Dermis microvascular lymphatic vessel endothelial cell (primary cell): ENCODE measurements around the gene SFMBT2. TPM values are rescaled to one million over a fixed set of nuclear protein-coding genes. Genes with fewer than 3 reads are reported as not detected.
"Not testable (repeated sequence)": the region's sequence is repeated elsewhere in the genome, so short reads cannot be mapped to it uniquely, and the experiment has no call there.

Experiments
- DNase-seq, 2 donors: peaks; one replicate each; pipeline versions ENCODE4 v3.0.0 to v3.0.0-alpha.2; 2010; ENCODE audit warnings: low read depth in 2 of 2
- total RNA-seq: library from RNA; depleted of rRNA; stranded (reverse); fragments of >200 nt; gene quantifications from 2 replicates; pipeline ENCODE4 v1.2.1, GENCODE V29; 2014

Gene SFMBT2
- total RNA-seq, 1 donor from 2014 or later = 0.90 TPM

GRCh38 chr10:7231509-7232414 lies 179.1 kb downstream of the SFMBT2 start:
- no peak for DNase-seq

- no peak for DNase-seq
Observed at GRCh38 chr10:7230951-7231350, 179.9 kb downstream of the SFMBT2 start.

GRCh38 chr10:7230036-7230435 lies 180.8 kb downstream of the SFMBT2 start:
- DNase-seq = no peak

GRCh38 chr10:7225133-7225532 lies 185.7 kb downstream of the SFMBT2 start:
- no peak for DNase-seq

- DNase-seq = no peak
Observed at GRCh38 chr10:7218968-7219367, 191.9 kb downstream of the SFMBT2 start.

- not testable (repeated sequence) for DNase-seq
Observed at GRCh38 chr10:7212696-7213095, 198.1 kb downstream of the SFMBT2 start.

- DNase-seq = no peak
Observed at GRCh38 chr10:7211857-7212577, 198.8 kb downstream of the SFMBT2 start.

GRCh38 chr10:7210516-7210915 lies 200.3 kb downstream of the SFMBT2 start:
- no peak for DNase-seq

- no peak for DNase-seq
Observed at GRCh38 chr10:7209458-7209857, 201.4 kb downstream of the SFMBT2 start.

- no peak for DNase-seq
Observed at GRCh38 chr10:7206412-7207100, 204.3 kb downstream of the SFMBT2 start.

GRCh38 chr10:7205656-7206055 lies 205.2 kb downstream of the SFMBT2 start:
- DNase-seq = no peak

- no peak for DNase-seq
Observed at GRCh38 chr10:7202793-7203355, 208.0 kb downstream of the SFMBT2 start.

GRCh38 chr10:7199152-7199760 lies 211.6 kb downstream of the SFMBT2 start:
- no peak for DNase-seq

- no peak for DNase-seq
Observed at GRCh38 chr10:7196284-7196683, 214.6 kb downstream of the SFMBT2 start.

- no peak for DNase-seq
Observed at GRCh38 chr10:7195118-7195517, 215.7 kb downstream of the SFMBT2 start.

GRCh38 chr10:7194571-7194970 lies 216.3 kb downstream of the SFMBT2 start:
- no peak for DNase-seq

- no peak for DNase-seq
Observed at GRCh38 chr10:7193369-7193768, 217.5 kb downstream of the SFMBT2 start.

GRCh38 chr10:7192831-7193361 lies 217.9 kb downstream of the SFMBT2 start:
- DNase-seq = no peak

GRCh38 chr10:7192061-7192460 lies 218.8 kb downstream of the SFMBT2 start:
- no peak for DNase-seq

GRCh38 chr10:7190772-7191171 lies 220.1 kb downstream of the SFMBT2 start:
- not testable (repeated sequence) for DNase-seq

- DNase-seq = no peak
Observed at GRCh38 chr10:7189909-7190308, 220.9 kb downstream of the SFMBT2 start.
